ENCODE measurements around the gene TNFRSF8. TPM values are rescaled to one million over a fixed set of nuclear protein-coding genes. Genes with fewer than 3 reads are reported as not detected.
A peak's percentile ranks its signal among the peaks of the same experiment; 100 is the strongest.

TNFRSF8 gene
- total RNA-seq, 3 donors from 2014 or later (not counting 1 experiment from before 2014, with no cell fraction given): 0.34 to 1.7 (median 0.50) TPM

DNA sequence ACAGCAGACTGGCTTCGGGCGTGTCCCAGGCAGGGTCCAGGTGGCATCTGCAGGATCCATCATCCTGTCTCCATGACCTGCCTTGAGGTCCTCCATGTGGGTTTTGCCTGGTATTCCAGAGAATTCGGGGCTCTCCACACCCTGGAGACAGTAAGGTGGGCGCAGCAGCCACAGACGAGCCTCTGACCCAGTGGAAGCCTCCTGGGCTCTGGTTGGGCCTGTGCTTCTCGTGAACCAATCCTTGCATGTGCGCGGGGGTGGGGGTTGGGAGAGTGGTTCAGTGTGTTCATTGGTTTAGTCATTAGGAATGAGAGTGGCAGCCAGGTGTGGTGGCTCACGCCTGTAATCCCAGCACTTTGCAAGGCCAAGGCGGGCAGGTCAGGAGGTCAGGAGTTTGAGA is 71.6 kb downstream of the TNFRSF8 start:
- Mint-ChIP-seq H3K27ac (peak overlapping the region in 1 of 2 donors; percentile 96), H3K4me3 (no peak overlapping the region), H3K4me1 (peaks cover 15 to 27% of the 10 kb centered on the region in 2 donors), H3K27me3 (ENCODE audit: low read depth in 2 of 2) (no peaks in the 10 kb centered on the region), H3K36me3 (no peaks in the 10 kb centered on the region), H3K9me3 (no peaks in the 10 kb centered on the region)
- ATAC-seq: no peak
- Histone ChIP-seq H3K27ac (ENCODE audit: low read length) (no peak overlapping the region), H3K36me3 (ENCODE audit: control insufficient read depth, insufficient read depth, low read length) (no peaks in the 10 kb centered on the region), H3K4me1 (ENCODE audit: control insufficient read depth, insufficient read depth, low read length) (peaks cover 37% of the 10 kb centered on the region), H3K27me3 (ENCODE audit: control insufficient read depth, insufficient read depth, low read length) (no peaks in the 10 kb centered on the region), H3K4me3 (ENCODE audit: low read length) (no peak overlapping the region), H3K9me3 (ENCODE audit: control insufficient read depth, insufficient read depth, low read length) (no peaks in the 10 kb centered on the region)
- WGBS (ENCODE audit: insufficient coverage): 97% methylated on average over 10 of the region's 10 CpGs
- DNase-seq: no peak
- intact Hi-C loops (cut with micrococcal nuclease): no loop called here
- TF ChIP-seq, protein P1, sequence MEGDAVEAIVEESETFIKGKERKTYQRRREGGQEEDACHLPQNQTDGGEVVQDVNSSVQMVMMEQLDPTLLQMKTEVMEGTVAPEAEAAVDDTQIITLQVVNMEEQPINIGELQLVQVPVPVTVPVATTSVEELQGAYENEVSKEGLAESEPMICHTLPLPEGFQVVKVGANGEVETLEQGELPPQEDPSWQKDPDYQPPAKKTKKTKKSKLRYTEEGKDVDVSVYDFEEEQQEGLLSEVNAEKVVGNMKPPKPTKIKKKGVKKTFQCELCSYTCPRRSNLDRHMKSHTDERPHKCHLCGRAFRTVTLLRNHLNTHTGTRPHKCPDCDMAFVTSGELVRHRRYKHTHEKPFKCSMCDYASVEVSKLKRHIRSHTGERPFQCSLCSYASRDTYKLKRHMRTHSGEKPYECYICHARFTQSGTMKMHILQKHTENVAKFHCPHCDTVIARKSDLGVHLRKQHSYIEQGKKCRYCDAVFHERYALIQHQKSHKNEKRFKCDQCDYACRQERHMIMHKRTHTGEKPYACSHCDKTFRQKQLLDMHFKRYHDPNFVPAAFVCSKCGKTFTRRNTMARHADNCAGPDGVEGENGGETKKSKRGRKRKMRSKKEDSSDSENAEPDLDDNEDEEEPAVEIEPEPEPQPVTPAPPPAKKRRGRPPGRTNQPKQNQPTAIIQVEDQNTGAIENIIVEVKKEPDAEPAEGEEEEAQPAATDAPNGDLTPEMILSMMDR (IDR thresholded peaks at IDR 0.05): no peak

DNA sequence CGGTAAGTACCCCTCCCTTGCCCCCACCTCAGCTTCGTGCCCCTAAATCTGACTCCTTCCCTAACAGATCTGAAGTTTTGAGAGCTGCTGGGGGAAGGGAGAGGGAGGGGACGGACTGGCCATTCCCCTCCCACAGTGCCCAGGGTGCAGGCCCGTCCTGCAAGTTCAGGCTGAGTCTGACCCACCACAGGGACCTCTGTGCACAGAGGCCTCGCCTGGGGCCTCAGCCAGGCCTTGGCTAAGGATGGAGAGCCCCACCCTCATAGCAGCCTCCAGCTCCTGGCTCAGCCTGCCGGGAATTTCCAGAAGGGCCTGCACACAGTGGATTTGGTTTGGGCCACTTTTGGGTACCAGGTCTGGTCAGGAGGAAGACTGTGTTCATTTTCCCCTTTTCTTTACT is 72.5 kb downstream of the TNFRSF8 start:
- no peak for ATAC-seq

DNA sequence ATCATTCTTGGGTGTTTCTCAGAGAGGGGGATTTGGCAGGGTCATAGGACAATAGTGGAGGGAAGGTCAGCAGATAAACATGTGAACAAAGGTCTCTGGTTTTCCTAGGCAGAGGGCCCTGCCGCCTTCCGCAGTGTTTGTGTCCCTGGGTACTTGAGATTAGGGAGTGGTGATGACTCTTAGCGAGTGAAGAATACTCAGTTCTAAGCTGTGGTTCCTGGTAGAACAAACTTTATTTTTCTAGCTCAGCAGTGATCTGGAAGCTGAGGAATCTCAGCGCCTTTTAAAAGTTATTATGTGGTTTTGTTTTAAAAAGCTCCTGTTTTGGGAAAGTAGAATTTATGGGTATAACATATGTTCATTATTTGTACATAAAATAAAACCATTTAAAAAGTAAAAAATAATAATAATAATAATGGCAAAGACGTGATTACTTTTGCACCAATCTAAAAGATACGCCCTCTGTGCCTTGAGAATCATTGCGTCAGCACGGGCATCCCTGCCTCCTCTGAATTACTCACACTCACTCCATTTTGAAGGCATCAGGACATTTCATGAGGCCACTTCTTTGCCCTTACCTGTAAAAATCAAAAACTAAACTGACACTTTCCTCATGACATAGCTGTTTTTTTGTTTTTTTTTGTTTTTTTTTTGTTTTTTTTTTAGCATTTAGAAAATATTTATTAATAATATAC is 74.0 kb downstream of the TNFRSF8 start:
- H3K27me3 ChIP-seq (ENCODE audit: control insufficient read depth, insufficient read depth, low read length): no peaks in the 10 kb centered on the region
- H3K36me3 ChIP-seq (ENCODE audit: control insufficient read depth, insufficient read depth, low read length): no peaks in the 10 kb centered on the region
- no peak overlapping the region for H3K27ac ChIP-seq (ENCODE audit: low read length)
- ATAC-seq (no peak), DNase-seq (no peak)
- H3K4me3 ChIP-seq (ENCODE audit: low read length): no peak overlapping the region
- TF ChIP-seq, protein P1 (IDR thresholded peaks at IDR 0.05): no peak
- no peaks in the 10 kb centered on the region for H3K9me3 Mint-ChIP-seq
- 77% methylated on average over 7 of the region's 8 CpGs for WGBS (ENCODE audit: insufficient coverage)
- H3K36me3 Mint-ChIP-seq: no peaks in the 10 kb centered on the region
- H3K4me1 ChIP-seq (ENCODE audit: control insufficient read depth, insufficient read depth, low read length): peaks cover 44% of the 10 kb centered on the region
- no peaks in the 10 kb centered on the region for H3K9me3 ChIP-seq (ENCODE audit: control insufficient read depth, insufficient read depth, low read length)
- intact Hi-C loops (cut with micrococcal nuclease): no loop called here
- no peak overlapping the region for H3K27ac Mint-ChIP-seq
- no peak overlapping the region for H3K4me3 Mint-ChIP-seq
- H3K27me3 Mint-ChIP-seq (ENCODE audit: low read depth in 2 of 2): no peaks in the 10 kb centered on the region
- H3K4me1 Mint-ChIP-seq: peaks cover 15 to 27% of the 10 kb centered on the region in 2 donors

More for the DNA sequence above, 72.5 kb downstream of the TNFRSF8 start:
- Histone ChIP-seq H3K4me1 (ENCODE audit: control insufficient read depth, insufficient read depth, low read length) (peaks cover 43% of the 10 kb centered on the region), H3K36me3 (ENCODE audit: control insufficient read depth, insufficient read depth, low read length) (no peaks in the 10 kb centered on the region), H3K9me3 (ENCODE audit: control insufficient read depth, insufficient read depth, low read length) (no peaks in the 10 kb centered on the region), H3K4me3 (ENCODE audit: low read length) (no peak overlapping the region), H3K27ac (ENCODE audit: low read length) (no peak overlapping the region), H3K27me3 (ENCODE audit: control insufficient read depth, insufficient read depth, low read length) (no peaks in the 10 kb centered on the region)
- Mint-ChIP-seq H3K4me1 (peaks cover 15 to 27% of the 10 kb centered on the region in 2 donors), H3K27me3 (ENCODE audit: low read depth in 2 of 2) (no peaks in the 10 kb centered on the region), H3K36me3 (no peaks in the 10 kb centered on the region), H3K27ac (peak overlapping the region in 1 of 2 donors; percentile 17), H3K9me3 (no peaks in the 10 kb centered on the region), H3K4me3 (no peak overlapping the region)
- intact Hi-C loops (cut with micrococcal nuclease): no loop called here
- DNase-seq: no peak
- 89% methylated on average over 5 of the region's 6 CpGs for WGBS (ENCODE audit: insufficient coverage)
- TF ChIP-seq, protein P1 (IDR thresholded peaks at IDR 0.05): no peak
